HG02588 (cell line): ENCODE data around the gene COL23A1.

Experiments used
- ATAC-seq: cut with Tn5 transposase; IDR thresholded peaks from one replicate; pipeline ENCODE4 v1.9.1; 2021; ENCODE audit warnings: mild to moderate bottlenecking, moderate library complexity; ENCODE audit not compliant: unreplicated experiment

The COL23A1 gene

DNA sequence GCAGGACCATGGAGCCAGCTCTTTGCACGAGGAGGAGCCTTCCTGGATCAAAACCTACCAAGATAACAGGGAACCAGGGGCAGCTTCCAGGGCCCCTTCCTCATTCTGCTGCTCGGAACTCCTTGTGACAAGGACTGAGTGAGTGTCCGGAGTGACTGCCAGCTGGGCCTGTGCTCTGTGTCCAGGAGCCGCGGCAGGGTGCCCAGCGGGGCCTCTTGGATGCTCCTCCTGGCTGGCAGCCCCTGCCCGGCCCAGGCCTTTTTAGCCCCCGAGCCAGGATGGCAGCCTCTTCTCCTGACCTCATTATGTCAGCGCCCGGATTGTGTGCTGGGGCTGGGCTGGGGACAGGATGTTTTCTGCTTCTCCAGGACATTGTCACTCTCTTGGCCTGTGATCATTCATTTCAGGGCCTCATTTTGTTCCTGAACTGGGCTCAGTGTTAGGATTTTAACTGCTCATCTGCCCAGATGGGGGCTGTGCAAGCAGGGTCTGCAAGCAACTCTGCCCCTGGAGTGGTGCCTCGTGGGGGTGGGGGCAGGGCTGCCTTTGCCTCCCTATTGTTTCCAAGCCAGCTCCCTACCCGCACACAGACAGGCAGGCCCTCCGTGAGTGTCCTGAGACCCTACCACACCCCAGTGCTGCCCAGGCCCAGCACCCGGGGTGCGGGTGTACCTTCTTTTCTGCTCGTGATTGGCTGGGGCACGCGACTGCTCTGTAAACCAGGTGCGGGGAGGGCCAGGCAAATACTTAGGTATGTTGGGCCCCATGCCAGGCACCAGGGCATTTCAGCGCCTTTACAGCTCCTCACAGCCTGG is 161.6 kb downstream of the COL23A1 start:
- ATAC-seq: no peak

DNA sequence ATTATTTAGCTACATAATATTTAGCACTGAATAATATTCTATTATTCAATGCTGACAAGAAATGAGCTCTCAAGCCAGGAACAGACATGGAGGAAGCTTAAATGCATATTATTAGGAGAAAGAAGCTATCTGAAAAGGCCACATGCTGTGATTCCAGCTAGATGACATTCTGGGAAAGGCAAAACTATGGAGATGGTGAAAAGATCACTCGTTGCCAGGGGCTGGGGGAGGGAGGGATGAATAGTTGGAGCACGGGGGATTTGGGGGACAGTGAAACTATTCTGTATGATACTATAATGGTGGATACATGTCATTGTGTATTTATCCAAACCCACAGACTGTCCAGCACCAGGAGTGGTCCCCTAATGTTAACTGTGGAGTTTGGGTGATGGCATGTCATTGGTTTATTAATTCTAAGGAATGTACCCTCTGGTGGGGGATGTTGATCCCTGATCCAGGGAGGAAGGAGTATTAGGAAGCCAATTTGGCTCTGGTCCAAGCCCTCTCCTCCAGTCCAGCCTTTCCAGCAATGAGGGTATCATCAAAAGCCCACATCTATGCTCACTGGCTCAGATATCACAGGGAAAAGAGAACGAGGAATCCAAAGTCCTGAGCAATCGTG is 162.5 kb downstream of the COL23A1 start:
- ATAC-seq: no peak

DNA sequence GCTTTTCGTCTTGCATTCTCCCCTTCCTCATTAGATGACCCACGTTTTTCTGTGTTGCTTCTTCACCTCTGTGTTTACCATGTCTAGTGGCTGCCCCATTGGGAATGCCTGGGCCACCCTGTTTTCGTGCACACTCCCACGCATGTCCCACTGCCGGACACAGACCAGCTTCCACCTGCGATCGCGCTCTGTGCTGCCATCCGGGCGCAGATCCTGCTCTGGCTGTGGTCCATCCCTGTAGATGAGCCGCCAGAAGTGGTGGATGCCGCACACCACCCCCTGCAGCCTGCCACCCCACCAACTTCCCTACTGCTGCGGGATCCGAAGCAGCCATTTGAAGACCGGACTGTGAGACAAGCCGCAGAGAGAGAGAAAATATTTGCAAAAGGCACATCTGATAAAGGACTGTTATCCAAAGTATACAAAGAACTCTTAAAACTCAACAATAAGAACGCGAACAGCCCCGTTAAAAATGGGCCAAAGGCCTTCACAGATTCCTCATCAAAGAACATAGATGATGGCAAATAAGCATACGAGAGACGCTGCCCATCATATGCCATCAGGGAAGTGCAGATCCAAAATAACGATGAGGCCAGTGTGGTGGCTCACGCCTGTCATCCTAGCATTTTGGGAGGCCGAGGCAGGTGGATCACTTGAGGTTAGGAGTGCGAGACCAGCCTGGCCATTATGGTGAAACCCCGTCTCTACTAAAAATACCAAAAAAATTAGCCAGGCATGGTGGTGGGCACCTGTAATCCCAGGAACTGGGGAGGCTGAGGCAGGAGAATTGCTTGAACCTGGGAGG is 163.7 kb downstream of the COL23A1 start:
- no peak for ATAC-seq

DNA sequence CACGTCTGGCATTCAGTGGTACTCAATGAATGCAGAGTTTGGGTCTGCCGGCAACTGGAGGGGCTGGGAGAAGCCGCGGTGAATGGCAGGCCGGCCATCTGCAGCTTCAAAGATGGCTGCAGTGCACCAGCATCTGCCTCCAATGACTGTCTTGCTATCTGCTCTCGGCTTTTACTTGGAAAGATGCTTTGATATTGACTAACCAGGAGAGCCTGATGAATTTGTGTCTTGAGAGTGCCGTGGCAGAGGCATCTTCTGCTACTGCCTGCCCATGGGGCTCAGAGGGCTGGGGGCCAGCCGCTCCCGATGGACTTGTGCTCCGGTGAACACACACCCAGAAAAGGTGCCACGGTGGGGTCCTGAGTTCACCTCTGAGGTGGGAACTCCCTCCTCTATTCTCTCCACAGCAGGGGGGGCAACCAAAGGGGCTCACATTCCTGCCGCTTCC is 164.5 kb downstream of the COL23A1 start:
- no peak for ATAC-seq

DNA sequence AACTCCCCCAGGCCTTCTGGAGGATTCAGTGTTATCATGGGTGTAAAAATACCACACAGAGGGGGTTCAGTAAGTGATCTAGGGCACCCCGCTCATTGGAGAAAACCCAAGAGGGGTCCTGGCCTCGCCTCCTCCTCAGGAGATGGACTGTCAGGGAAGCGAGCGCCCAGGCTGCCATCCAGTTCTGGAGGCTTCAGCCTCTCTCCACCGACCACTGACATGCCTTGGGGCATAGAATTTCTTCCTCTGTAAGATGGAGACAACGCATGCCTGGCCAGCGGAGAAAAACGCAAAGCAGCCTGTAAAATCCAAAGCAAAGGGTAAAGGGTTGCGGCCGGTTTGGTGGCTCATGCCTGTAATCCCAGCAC is 165.4 kb downstream of the COL23A1 start:
- ATAC-seq: no peak

DNA sequence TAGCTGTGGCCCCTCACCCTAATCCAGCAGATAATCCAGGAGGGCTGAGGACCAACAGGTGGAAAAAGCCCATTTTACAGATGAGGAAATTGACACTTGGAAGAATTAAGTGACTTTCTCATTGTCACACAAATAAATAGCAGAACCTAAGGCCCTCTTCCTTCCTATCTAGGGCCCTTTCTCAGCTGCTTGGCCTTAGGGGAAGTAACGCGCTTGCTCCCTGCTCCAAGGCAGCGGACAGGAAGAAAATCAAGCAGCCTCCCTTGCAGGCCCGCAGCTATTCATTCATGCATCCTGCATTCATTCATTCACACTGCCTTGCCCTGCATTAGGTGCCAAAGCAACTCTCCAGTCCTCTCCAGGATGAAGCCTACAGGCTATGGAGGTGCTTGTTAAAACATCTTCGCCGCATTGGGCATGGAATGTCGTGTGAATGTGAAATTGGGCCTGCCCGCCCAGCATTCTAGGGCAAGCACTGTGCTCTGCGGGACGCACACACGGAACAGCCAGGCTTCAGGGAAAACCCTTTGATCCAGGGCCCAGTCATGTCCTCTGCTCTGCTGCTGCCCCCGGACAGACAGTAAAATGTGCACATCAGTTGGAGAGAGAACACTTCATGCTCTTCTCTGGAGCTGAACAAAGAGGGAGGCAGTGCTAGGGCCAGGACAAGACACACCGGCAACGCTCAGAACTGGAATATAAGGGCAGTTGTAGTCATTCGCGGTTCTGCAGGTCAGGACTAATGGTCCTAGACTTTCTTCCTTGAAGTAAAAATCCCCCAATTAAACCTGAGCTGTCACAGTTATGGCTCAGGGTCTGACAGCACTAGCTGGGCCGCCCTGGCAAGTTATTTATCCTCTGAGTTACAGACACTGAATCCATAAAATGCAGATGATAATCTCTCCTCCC is 166.0 kb downstream of the COL23A1 start:
- no peak for ATAC-seq

DNA sequence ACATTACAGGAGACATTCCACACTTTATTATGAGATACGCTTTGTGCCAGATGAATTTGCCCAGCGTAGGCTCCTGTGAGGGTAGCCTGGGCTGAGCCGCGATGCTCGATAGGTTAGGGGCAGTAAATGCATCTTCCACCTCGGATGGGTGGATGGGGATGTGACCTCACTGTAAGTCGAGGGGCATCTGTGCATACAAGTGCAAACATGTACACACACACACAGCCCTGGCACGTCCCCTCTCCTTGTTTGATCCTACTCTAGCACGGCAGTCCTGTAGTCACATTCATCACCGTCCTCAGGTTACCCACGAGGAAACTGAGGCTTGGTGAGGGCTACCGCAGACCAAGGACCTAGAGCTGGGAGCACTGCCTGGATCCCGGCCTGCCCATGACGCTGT is 166.8 kb downstream of the COL23A1 start:
- no peak for ATAC-seq

DNA sequence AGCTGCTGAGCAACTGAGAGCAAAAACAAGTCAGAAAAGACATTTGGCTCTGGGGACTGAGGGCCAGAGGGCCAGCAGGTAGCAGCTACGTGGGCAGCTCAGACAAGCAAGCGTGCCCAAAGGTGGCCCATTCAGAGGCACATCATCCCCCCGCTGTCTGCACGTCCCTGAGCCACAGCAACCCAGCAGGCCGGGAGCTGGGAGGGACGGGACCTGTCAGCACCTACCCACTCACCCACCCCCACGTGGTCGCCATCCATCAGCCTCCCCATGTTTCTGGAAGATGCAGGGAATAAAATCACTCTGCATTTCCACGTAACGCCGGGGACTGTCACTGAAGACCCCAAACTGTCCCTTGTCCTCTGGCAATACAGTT is 167.8 kb downstream of the COL23A1 start:
- no peak for ATAC-seq

DNA sequence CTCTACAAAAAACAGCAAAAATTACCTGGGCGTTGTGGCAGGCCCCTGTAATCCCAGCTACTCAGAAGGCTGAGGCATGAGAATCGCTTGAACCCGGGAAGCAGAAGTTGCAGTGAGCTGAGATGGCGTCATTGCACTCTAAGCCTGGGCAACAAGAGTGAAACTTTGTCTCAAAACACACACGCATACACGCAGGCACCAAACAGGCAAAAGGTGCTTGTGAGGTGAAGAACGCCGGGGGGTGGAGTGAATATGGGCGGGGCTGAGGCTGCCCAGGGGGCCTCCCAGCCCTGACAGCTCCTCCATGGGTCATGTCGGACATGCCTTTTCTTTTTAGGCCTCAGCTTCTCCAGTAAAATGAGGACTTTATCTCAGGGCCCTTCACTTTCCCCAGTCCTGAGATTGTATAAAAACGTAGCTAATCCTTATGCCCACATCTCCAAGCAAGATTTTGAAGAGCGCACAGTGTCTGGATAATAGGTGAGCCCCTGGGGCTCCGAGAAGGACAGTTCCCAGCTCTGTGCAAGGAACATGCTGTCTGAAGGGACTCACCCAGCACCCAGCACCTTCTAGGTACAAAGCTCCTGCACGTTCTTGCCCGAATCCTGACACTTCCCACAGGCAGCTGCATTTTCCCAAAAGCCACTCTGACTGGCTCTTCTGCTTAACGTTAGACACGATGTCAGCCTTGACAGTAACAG is 168.3 kb downstream of the COL23A1 start:
- ATAC-seq: no peak

DNA sequence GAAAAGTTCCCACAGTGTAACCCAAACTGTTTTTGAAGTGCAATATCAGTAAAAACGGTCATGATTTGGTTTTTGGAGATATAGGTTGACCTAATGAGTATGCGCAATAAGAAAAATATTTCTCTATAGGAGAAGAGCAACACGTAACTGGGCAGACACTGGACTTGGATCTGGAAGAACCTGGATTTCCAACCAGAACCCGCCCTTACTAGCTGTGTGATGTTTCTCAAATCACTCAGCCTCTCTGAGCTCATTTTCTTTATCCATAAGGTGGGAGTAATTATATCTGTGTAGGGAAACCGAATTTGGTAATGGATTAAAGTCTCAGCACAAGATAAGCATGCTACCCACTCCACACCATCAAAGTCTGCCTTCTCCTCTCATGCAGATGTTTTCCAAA is 169.1 kb downstream of the COL23A1 start:
- no peak for ATAC-seq

DNA sequence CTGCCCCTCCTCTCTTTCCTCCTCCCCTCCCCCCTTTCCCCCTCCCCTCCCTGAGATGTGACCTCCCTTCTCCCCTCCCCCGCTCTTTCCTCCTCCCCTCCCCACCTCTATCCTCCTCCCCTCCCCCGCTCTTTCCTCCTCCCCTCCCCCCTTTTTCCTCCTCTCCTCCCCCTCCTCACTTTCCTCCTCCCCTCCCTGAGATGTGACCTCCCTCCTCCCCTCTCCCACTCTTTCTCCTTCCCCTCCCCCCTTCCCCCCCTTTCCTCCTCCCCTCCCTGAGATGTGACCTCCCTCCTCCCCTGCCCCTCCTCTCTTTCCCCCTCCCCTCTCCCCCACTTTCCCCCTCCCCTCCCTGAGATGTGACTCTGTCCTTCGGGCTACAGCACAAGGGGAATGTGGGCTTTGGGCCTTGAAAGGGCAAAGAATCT is 169.8 kb downstream of the COL23A1 start:
- ATAC-seq: no peak

DNA sequence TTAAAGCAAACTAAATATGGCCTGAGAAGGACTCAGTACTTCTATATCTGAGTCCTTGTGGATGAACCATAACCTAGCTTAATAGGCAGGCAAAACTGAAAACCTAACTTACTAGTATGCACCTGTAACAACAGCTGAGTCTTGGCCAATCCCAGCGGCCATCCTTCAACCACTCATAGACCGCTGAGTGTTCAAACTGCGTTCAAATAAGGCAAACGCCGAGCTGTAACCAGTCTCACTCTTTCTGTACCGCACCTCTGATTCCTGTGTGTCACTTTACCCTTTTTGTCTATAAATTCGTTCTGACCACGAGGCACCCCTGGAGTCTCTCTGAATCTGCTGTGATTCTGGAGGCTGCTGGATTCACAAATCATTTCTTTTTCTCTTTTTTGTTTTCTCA is 170.5 kb downstream of the COL23A1 start:
- no peak for ATAC-seq

DNA sequence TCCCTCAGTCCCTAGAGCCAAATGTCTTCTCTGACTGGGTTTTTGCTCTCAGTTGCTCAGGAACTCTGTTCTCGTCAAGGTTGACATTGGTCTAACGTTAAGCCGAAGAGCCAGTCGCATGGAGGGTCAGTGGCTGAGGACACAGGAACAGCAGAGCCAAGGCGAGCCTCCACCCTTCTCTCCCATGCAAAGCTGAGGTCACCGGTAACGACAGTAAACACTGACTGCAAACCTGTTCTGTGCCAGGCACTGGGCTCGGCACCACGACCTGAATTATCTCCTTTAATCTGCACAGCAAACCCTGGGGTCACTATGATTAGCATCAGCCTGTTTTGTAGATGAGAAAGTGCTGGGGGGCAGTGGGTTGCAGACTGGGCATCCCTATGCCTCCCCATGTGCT is 171.0 kb downstream of the COL23A1 start:
- no peak for ATAC-seq

DNA sequence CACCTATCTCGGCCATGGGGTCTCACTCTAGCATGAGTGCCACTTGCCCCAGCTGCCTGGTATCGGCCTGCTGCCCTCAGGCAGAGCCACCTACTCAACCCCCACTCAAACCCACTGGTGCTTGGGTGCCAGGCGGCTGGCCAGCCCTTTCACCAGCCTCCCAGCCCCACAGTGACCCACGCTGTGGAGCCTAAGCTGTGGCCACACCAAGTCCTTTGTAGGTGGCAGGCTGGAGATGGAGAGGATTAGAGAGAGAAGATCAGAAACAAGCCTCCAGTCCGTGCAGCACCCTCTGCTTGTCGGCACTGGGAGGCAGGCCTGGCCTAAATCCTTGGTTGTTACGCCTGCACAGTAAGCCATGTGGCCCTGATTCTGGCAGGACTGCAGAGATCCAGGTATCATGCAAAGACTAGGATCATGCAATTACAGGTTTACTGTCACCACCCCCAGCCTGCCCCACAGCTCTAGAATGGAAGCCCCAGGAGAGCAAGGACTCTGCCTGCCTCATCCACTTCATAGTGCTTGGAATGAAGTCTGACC is 171.7 kb downstream of the COL23A1 start:
- ATAC-seq: no peak

DNA sequence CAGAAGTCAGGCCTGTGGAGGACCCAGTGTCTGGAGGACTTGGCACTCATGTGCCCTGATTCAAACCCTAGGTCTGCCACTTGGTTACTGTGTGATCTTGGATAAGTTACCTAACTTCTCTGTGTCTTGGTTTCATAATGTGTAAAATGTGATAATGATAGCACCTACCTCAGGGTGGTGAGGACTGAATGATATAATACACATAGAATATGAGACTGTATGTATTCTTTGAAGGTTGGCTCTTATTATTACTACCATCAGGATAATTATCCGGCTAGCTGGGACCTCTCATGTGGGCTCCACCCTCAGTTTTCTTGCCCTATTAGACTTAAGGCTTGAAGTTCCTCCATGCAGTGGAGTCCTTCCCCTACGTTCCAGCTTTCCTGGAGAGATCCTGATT is 172.2 kb downstream of the COL23A1 start:
- no peak for ATAC-seq

DNA sequence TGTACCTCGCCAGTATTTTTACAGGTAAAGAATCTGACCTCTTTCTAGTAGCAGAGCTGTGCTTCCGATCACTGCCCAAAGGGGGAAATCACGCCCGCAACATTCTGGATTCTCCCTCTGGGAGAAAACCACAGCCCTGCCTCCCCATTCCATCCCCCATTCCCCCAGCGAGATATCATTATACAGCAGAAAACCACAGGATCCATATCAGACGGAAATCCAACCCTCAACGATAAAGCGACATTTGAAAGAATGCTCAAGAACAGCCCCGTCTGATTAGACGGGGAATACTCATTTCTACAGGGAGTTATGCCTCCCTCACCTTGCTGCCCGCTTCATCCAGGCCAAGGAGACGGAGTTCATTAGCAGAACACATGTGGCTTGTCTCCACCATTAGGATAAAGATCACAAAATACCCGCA is 172.8 kb downstream of the COL23A1 start:
- ATAC-seq: no peak

DNA sequence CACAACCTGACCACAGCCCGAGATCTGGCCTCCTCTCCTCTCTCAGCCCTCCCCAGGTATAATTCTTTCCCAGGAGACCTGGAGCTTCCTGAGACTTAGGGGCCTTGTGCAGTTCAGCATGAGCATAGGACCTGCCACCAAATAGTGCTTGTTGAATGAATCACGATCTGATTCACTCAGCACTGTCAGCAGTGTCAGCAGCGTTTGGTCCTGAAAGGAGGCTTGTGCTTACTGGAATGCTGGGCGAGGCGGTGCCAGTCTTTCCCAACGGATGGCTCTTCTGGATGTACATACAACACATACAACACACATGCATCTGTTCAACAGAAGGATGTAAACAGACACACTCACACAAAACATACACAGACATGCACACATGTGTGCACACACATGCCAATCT is 173.3 kb downstream of the COL23A1 start:
- ATAC-seq: no peak

DNA sequence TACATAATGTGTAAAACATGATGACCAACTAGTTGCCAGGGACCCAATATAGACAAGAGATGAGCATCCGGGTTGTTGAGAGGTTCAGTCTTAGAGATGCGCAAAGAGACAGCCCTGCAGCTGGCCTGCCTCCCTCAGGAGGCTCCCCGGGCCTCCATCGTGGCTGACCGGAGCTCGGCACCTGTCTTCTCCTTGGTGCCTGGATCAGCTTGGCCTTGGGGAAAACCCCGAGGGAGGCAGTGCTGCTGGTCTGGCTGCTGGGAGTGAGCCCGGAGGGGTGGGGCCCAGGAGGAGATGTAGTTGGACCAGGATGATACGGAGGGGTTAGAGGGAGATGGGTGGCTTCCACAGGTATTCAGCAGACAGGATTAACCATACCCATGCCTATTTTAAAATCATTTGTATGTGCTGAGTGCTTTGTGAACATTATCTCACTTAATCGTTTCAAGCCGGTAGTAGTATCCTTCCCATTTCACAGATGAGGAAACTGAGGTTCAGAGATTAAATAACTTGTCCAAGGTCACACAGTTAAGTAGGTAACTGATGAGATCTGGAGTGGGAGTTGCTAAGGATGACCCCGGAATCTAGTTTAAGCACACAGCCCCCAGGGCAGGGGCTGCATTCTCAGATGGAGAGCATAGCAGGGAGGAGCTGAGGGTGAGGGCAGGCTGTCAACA is 173.8 kb downstream of the COL23A1 start:
- no peak for ATAC-seq

DNA sequence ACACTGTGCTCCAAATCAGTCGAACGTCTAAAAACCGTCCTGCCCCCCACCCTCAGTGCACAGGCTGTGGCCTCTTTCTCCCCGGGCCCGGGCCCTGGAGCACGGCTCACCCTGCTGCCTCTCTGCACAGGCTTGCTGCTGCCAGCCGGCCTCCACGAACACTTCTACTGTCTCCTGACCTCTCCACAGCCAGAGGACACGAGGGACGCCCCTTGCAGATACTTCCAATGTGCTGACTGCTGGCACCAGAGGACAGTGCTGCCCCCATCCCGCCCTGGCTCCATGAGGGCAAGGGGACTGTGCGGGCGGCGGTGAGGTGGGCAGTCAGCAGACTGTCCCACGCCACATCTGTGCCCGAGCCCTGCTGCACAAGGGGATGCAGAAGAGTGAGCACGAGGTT is 174.8 kb downstream of the COL23A1 start:
- ATAC-seq: no peak
